GM23338 (cell line): ENCODE measurements around the gene EXOC2. TPM values are rescaled to one million over a fixed set of nuclear protein-coding genes. Genes with fewer than 3 reads are reported as not detected.

Experiments
- ATAC-seq: fragments of 200-7000 bp; cut with Tn5 transposase; 3 replicates; pipeline ENCODE4 v1.9.1; 2020
- DNase-seq: peaks from one replicate; pipeline ENCODE4 v3.0.0-alpha.2; 2015; ENCODE audit warnings: low spot score
- H2AFZ ChIP-seq: fragments of 200-600 bp; sonication (generic); 2 replicates; pipeline ENCODE4 v1.8.0; 2016; ENCODE audit warnings: antibody characterized with exemption, mild to moderate bottlenecking, moderate library complexity
- H3F3A ChIP-seq: fragments of 200-600 bp; sonication (generic); replicated peaks from 2 replicates; pipeline ENCODE4 v1.8.0; 2017; ENCODE audit warnings: antibody characterized with exemption, mixed run types, low read depth
- H3K27ac ChIP-seq: fragments of 200-600 bp; sonication (generic); 2 replicates; pipeline ENCODE4 v1.6.1; 2016; ENCODE audit warnings: low read depth
- H3K27me3 ChIP-seq: fragments of 200-600 bp; sonication (generic); 2 replicates; pipeline ENCODE4 v1.8.0; 2016; ENCODE audit warnings: mild to moderate bottlenecking, mixed run types, moderate library complexity; ENCODE audit not compliant: insufficient read depth
- H3K36me3 ChIP-seq: fragments of 200-600 bp; sonication (generic); 2 replicates; pipeline ENCODE4 v1.8.0; 2016; ENCODE audit warnings: mild to moderate bottlenecking; ENCODE audit not compliant: insufficient read depth
- H3K4me1 ChIP-seq: fragments of 200-600 bp; sonication (generic); 2 replicates; pipeline ENCODE4 v1.8.0; 2016; ENCODE audit warnings: mild to moderate bottlenecking, moderate library complexity; ENCODE audit not compliant: insufficient read depth
- H3K4me2 ChIP-seq: fragments of 200-600 bp; sonication (generic); 2 replicates; pipeline ENCODE4 v1.7.1; 2017; ENCODE audit warnings: mixed run types
- H3K4me3 ChIP-seq: fragments of 200-600 bp; sonication (generic); 2 replicates; pipeline ENCODE4 v1.6.1; 2016; ENCODE audit warnings: mixed run types
- H3K79me2 ChIP-seq: fragments of 200-600 bp; sonication (generic); replicated peaks from 2 replicates; pipeline ENCODE4 v1.8.0; 2017; ENCODE audit warnings: mild to moderate bottlenecking; ENCODE audit not compliant: insufficient read depth
- H3K9me2 ChIP-seq: fragments of 200-600 bp; sonication (generic); 2 replicates; pipeline ENCODE4 v1.8.0; 2017; ENCODE audit not compliant: insufficient read depth
- H4K20me1 ChIP-seq: fragments of 200-600 bp; sonication (generic); replicated peaks from 2 replicates; pipeline ENCODE4 v1.8.0; 2017; ENCODE audit warnings: mild to moderate bottlenecking; ENCODE audit not compliant: insufficient read depth
- H3K27ac Mint-ChIP-seq: 2 replicates; pipeline ENCODE4 v1.8.0; 2020; ENCODE audit warnings: inconsistent platforms, mild to moderate bottlenecking, moderate library complexity, mixed read lengths
- H3K27me3 Mint-ChIP-seq: 3 replicates; pipeline ENCODE4 v1.8.0; 2022; ENCODE audit warnings: low read depth, mild to moderate bottlenecking, moderate library complexity, mixed read lengths, inconsistent platforms; ENCODE audit not compliant: insufficient read depth, poor library complexity
- H3K36me3 Mint-ChIP-seq: 3 replicates; pipeline ENCODE4 v1.8.0; 2021; ENCODE audit warnings: low read depth, mild to moderate bottlenecking, inconsistent platforms, moderate library complexity, mixed read lengths
- H3K4me1 Mint-ChIP-seq: 3 replicates; pipeline ENCODE4 v1.8.0; 2020; ENCODE audit warnings: mild to moderate bottlenecking, inconsistent platforms, mixed read lengths
- H3K4me3 Mint-ChIP-seq: 3 replicates; pipeline ENCODE4 v1.8.0; 2021; ENCODE audit warnings: moderate library complexity, mild to moderate bottlenecking, inconsistent platforms, mixed read lengths
- H3K9me3 Mint-ChIP-seq: 3 replicates; pipeline ENCODE4 v1.8.0; 2020; ENCODE audit warnings: moderate library complexity, mild to moderate bottlenecking, inconsistent platforms, mixed read lengths
- CREB1 ChIP-seq: fragments of 250-450 bp; sonication (Bioruptor Pico); IDR thresholded peaks from 2 replicates; pipeline ENCODE4 v1.5.0; 2020; ENCODE audit warnings: low read depth, mild to moderate bottlenecking, moderate library complexity
- ETS1 ChIP-seq: IDR thresholded peaks from 2 replicates; pipeline ENCODE4 v1.6.1; 2016; ENCODE audit warnings: antibody characterized with exemption
- EZH2 ChIP-seq: fragments of 200-600 bp; sonication (generic); IDR thresholded peaks from one replicate; pipeline ENCODE4 v1.8.0; 2017; ENCODE audit warnings: antibody characterized with exemption, mild to moderate bottlenecking, low read depth; ENCODE audit not compliant: unreplicated experiment
- JUNB ChIP-seq: IDR thresholded peaks from one replicate; pipeline ENCODE4 v1.6.1; 2016; ENCODE audit warnings: antibody characterized with exemption; ENCODE audit not compliant: unreplicated experiment
- NANOG ChIP-seq: IDR thresholded peaks from 2 replicates; pipeline ENCODE4 v1.6.1; 2016; ENCODE audit warnings: antibody characterized with exemption, borderline replicate concordance
- POLR2AphosphoS5 ChIP-seq: IDR thresholded peaks from 2 replicates; pipeline ENCODE4 v1.6.1; 2016; ENCODE audit warnings: antibody characterized with exemption, low read depth
- STAT1 ChIP-seq: IDR thresholded peaks from one replicate; pipeline ENCODE4 v1.6.1; 2016; ENCODE audit warnings: antibody characterized with exemption; ENCODE audit not compliant: unreplicated experiment
- ZNF114 ChIP-seq: fragments of 250-450 bp; sonication (Bioruptor Pico); IDR thresholded peaks from 2 replicates; pipeline ENCODE4 v1.5.0; 2020; ENCODE audit warnings: mild to moderate bottlenecking, moderate library complexity
- ZNF331 ChIP-seq: fragments of 250-450 bp; sonication (Bioruptor Pico); IDR thresholded peaks from 2 replicates; pipeline ENCODE4 v1.5.0; 2020; ENCODE audit warnings: low read depth, mild to moderate bottlenecking, moderate library complexity
- polyA plus RNA-seq: library from polyadenylated mRNA; unstranded; fragments of >200 nt; fragmentation: Nextera tagmentation; extraction: Ambion mirVana; gene quantifications from 2 replicates; pipeline ENCODE4 v1.2.1, GENCODE V29; 2016
- total RNA-seq: library from RNA; depleted of rRNA; stranded (reverse); fragments of >200 nt; shearing (Covaris generic); gene quantifications from 2 replicates; pipeline ENCODE4 v1.2.3, GENCODE V29; 2014

EXOC2 gene
- total and polyA plus RNA-seq, 2 experiments from 2014 or later: 28.7 to 93.6 TPM

- peak; percentile 86 for TF ChIP-seq POLR2AphosphoS5
- no peak for TF ChIP-seq STAT1
- peak; percentile 93 for TF ChIP-seq ETS1
These were observed at the start of gene EXOC2 (continued) for GRCh38 chr6:692858-693722.

GRCh38 chr6:741410-742339, 48.7 kb upstream of the EXOC2 start:
- H3K4me1 ChIP-seq: no peaks in the 10 kb centered on the region
- H4K20me1 ChIP-seq: no peaks in the 10 kb centered on the region
- no peak overlapping the region for H3K27ac Mint-ChIP-seq
- H3K4me2 ChIP-seq: no peak overlapping the region
- peaks cover 5% of the 10 kb centered on the region; the same call in 1 of the 2 replicates for H3K9me2 ChIP-seq
- H3F3A ChIP-seq: no peaks in the 10 kb centered on the region
- no peak for TF ChIP-seq ETS1
- no peak for TF ChIP-seq NANOG
- TF ChIP-seq ZNF331 (CRISPR knock-in tag): no peak
- no peak for TF ChIP-seq CREB1 (CRISPR knock-in tag)
- TF ChIP-seq JUNB: no peak
- no peak for TF ChIP-seq EZH2
- TF ChIP-seq ZNF114: no peak
- H3K4me3 Mint-ChIP-seq: no peak overlapping the region
- no peak overlapping the region for H3K4me3 ChIP-seq
- DNase-seq (no peak), ATAC-seq (no peak)
- no peaks in the 10 kb centered on the region for H3K36me3 ChIP-seq
- no peak overlapping the region for H2AFZ ChIP-seq
- H3K27me3 ChIP-seq: no peaks in the 10 kb centered on the region
- H3K4me1 Mint-ChIP-seq: no peaks in the 10 kb centered on the region
- no peaks in the 10 kb centered on the region for H3K9me3 Mint-ChIP-seq
- H3K36me3 Mint-ChIP-seq: no peaks in the 10 kb centered on the region
- no peaks in the 10 kb centered on the region for H3K79me2 ChIP-seq
- no peak overlapping the region for H3K27ac ChIP-seq
- no peaks in the 10 kb centered on the region for H3K27me3 Mint-ChIP-seq
